Hepatocyte (in vitro differentiated cells): ENCODE data around the gene C10orf105. TPM values are rescaled to one million over a fixed set of nuclear protein-coding genes. Genes with fewer than 3 reads are reported as not detected.

ENCODE experiments used
- DNase-seq: peaks from one replicate; pipeline ENCODE4 v3.0.0-alpha.2; 2016; ENCODE audit warnings: low spot score
- H2AFZ ChIP-seq: fragments of 200-600 bp; sonication (generic); 2 replicates; pipeline ENCODE4 v1.6.0; 2016; ENCODE audit warnings: antibody characterized with exemption, mild to moderate bottlenecking
- H3K27ac ChIP-seq: fragments of 200-600 bp; sonication (generic); 2 replicates; pipeline ENCODE4 v1.5.1; 2016; ENCODE audit warnings: mild to moderate bottlenecking
- H3K27me3 ChIP-seq: fragments of 200-600 bp; sonication (generic); 2 replicates; pipeline ENCODE4 v1.6.1; 2016
- H3K36me3 ChIP-seq: fragments of 200-600 bp; sonication (generic); replicated peaks from 2 replicates; pipeline ENCODE4 v1.5.1; 2016; ENCODE audit warnings: low read depth; ENCODE audit not compliant: insufficient read depth
- H3K4me1 ChIP-seq: fragments of 200-600 bp; sonication (generic); 2 replicates; pipeline ENCODE4 v1.5.1; 2016; ENCODE audit warnings: mild to moderate bottlenecking, moderate library complexity; ENCODE audit not compliant: insufficient read depth
- H3K4me2 ChIP-seq: fragments of 200-600 bp; sonication (generic); 2 replicates; pipeline ENCODE4 v1.6.0; 2016
- H3K4me3 ChIP-seq: fragments of 200-600 bp; sonication (generic); 2 replicates; pipeline ENCODE4 v1.5.1; 2016; ENCODE audit warnings: mild to moderate bottlenecking
- H3K79me2 ChIP-seq: fragments of 200-600 bp; sonication (generic); 2 replicates; pipeline ENCODE4 v1.6.0; 2017; ENCODE audit warnings: mild to moderate bottlenecking
- H3K9me2 ChIP-seq: fragments of 200-600 bp; sonication (generic); replicated peaks from 2 replicates; pipeline ENCODE4 v1.6.0; 2017; ENCODE audit warnings: mild to moderate bottlenecking; ENCODE audit not compliant: insufficient read depth
- H3K9me3 ChIP-seq: fragments of 200-600 bp; sonication (generic); 2 replicates; pipeline ENCODE4 v1.5.1; 2016; ENCODE audit warnings: low read depth, mild to moderate bottlenecking
- H4K20me1 ChIP-seq: fragments of 200-600 bp; sonication (generic); 2 replicates; pipeline ENCODE4 v1.6.0; 2016; ENCODE audit warnings: mild to moderate bottlenecking; ENCODE audit not compliant: insufficient read depth, poor library complexity, severe bottlenecking
- EZH2 ChIP-seq: fragments of 200-600 bp; sonication (generic); IDR thresholded peaks from 2 replicates; pipeline ENCODE4 v1.6.1; 2016; ENCODE audit warnings: antibody characterized with exemption, mild to moderate bottlenecking, borderline replicate concordance
- EZH2phosphoT487 ChIP-seq: fragments of 200-600 bp; sonication (generic); IDR thresholded peaks from one replicate; pipeline ENCODE4 v1.6.1; 2018; ENCODE audit warnings: antibody characterized with exemption, mild to moderate bottlenecking, low read depth, moderate library complexity; ENCODE audit not compliant: unreplicated experiment, severe bottlenecking
- WGBS: methylation state at CpG from one replicate; pipeline ENCODE4 v1.1.6; 2016; ENCODE audit warnings: low lambda C conversion rate; ENCODE audit errors: missing lambda C conversion rate; 5-methylcytosine and 5-hydroxymethylcytosine counted together
- polyA plus RNA-seq: library from polyadenylated mRNA; unstranded; fragments of >200 nt; fragmentation: Nextera tagmentation; extraction: Ambion mirVana; gene quantifications from 2 replicates; pipeline ENCODE4 v1.2.1, GENCODE V29; 2016
- total RNA-seq: library from RNA; depleted of rRNA; stranded (reverse); fragments of >200 nt; gene quantifications from 2 replicates; pipeline ENCODE4 v1.2.3, GENCODE V29; 2014
- TF ChIP-seq, protein P1 (sequence below): fragments of 200-600 bp; sonication (generic); IDR thresholded peaks from 2 replicates; pipeline ENCODE4 v1.5.1; 2016; ENCODE audit warnings: antibody characterized with exemption, mild to moderate bottlenecking; ENCODE audit not compliant: poor library complexity

Gene C10orf105
- total and polyA plus RNA-seq, 2 experiments from 2014 or later: not detected

DNA sequence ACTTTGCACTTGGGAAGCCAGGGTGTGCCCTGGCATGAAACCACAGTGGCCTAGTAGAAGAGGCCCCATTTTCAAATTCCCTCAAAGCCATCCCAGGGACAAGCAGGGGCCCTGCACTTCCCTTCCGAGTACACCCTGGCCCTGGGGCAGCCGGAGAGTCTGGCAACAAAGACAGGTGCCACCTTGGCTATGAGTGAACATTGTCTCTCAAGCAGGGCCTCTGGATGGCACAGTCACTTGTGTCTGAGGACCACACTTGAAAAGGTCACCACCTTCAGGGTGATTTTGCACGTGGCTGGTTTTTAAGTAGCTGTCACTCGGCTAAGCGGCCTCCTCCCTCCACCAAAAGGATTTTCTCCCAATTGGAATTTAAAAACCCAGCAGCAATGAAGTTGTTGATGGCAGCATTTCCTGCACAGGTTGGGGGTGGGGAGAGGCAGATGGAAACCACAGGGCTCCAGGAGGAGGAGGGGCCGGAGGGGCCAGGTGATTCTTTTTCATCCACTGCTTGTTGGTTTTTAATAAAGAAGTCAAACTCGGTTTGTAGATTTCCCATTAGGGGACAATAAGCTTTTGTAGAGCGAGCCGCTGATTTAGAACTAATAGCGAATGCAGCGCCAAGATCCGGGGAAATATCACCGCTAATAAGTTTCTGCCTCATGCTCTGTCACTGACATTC is 33.9 kb downstream of the C10orf105 start:
- 75% methylated on average over 13 of the region's 13 CpGs for WGBS
- TF ChIP-seq, protein P1, sequence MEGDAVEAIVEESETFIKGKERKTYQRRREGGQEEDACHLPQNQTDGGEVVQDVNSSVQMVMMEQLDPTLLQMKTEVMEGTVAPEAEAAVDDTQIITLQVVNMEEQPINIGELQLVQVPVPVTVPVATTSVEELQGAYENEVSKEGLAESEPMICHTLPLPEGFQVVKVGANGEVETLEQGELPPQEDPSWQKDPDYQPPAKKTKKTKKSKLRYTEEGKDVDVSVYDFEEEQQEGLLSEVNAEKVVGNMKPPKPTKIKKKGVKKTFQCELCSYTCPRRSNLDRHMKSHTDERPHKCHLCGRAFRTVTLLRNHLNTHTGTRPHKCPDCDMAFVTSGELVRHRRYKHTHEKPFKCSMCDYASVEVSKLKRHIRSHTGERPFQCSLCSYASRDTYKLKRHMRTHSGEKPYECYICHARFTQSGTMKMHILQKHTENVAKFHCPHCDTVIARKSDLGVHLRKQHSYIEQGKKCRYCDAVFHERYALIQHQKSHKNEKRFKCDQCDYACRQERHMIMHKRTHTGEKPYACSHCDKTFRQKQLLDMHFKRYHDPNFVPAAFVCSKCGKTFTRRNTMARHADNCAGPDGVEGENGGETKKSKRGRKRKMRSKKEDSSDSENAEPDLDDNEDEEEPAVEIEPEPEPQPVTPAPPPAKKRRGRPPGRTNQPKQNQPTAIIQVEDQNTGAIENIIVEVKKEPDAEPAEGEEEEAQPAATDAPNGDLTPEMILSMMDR: no peak
- TF ChIP-seq EZH2phosphoT487: no peak
- no peak for TF ChIP-seq EZH2

DNA sequence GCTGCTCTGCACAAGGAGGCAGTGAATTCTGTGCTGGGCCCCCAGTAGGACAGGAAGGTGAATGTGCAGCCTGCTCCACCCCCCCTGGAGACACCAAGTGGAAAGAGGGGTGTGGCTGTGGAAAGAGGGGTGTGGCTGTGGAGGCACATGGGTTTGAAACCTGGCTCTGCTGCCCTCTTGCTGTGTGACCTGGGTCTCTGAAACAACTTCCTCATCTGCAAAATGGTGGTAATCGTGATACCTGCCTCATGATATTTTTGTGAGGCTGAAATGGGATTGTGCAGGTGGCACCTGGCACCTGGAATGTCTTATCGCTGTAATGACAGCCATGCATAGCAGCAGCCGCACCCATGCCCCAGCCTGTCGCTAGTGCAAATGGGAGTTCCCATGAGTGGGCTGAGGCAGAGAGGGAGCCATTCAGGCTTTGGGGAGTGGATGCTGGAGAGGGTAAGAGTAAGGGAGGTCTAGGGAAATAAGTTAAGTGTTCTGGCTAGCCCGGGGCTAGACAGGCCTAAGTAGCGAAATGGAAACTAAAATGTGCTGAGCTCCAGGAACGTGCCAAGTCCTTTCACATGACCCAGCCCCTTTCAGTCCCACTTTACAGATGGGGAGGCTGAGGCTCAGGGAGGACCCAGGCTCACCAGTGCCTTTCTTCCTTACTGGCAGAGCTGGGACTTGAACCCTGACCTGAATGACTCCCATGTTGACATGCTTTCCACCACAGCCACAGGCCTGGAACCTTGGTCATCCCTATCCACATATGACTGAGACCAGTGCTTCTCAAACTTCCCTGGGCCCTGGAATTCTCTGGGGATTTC is 35.0 kb downstream of the C10orf105 start:
- Histone ChIP-seq H3K9me3 (no peaks in the 10 kb centered on the region), H4K20me1 (no peaks in the 10 kb centered on the region), H3K4me1 (no peaks in the 10 kb centered on the region), H3K79me2 (no peaks in the 10 kb centered on the region), H2AFZ (no peak overlapping the region), H3K27ac (no peak overlapping the region), H3K4me2 (no peak overlapping the region), H3K36me3 (no peaks in the 10 kb centered on the region), H3K4me3 (no peak overlapping the region), H3K9me2 (no peaks in the 10 kb centered on the region), H3K27me3 (peaks cover 4% of the 10 kb centered on the region)
- DNase-seq: no peak
- WGBS: 85% methylated on average over 7 of the region's 7 CpGs
- TF ChIP-seq EZH2phosphoT487: no peak
- TF ChIP-seq EZH2: no peak
- TF ChIP-seq, protein P1: no peak

More for the DNA sequence above, 33.9 kb downstream of the C10orf105 start:
- no peaks in the 10 kb centered on the region for H3K9me2 ChIP-seq
- no peaks in the 10 kb centered on the region for H3K36me3 ChIP-seq
- H3K4me1 ChIP-seq: no peaks in the 10 kb centered on the region
- H3K27ac ChIP-seq: no peak overlapping the region
- H3K79me2 ChIP-seq: no peaks in the 10 kb centered on the region
- H3K4me2 ChIP-seq: no peak overlapping the region
- no peak for DNase-seq
- no peak overlapping the region for H3K4me3 ChIP-seq
- no peaks in the 10 kb centered on the region for H4K20me1 ChIP-seq
- H3K27me3 ChIP-seq: peaks cover 4% of the 10 kb centered on the region
- no peaks in the 10 kb centered on the region for H3K9me3 ChIP-seq
- H2AFZ ChIP-seq: no peak overlapping the region

DNA sequence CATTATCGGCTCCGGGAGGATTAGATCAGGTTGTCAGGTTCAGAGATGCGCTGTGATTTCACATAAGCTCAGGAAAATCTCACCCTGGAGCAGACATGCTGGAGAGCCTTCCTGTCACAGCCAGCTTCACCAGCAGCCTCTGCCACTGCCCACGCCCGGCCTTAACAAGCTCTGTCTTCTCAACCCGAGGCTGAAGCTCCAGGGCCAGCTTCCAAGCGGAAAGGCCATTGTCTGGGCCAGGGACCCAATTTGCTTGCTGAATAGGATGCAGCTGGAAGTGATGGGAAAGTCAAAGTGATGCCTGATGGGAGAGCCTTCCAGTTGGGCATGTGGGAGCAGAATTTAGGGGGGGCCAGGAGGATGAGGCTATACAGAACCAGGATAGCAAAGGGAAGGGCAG is 36.3 kb downstream of the C10orf105 start:
- no peaks in the 10 kb centered on the region for H3K9me3 ChIP-seq
- no peak for DNase-seq
- H3K4me1 ChIP-seq: no peaks in the 10 kb centered on the region
- H3K27me3 ChIP-seq: peaks cover 4% of the 10 kb centered on the region
- H3K36me3 ChIP-seq: no peaks in the 10 kb centered on the region
- H2AFZ ChIP-seq: no peak overlapping the region
- H3K27ac ChIP-seq: no peak overlapping the region
- TF ChIP-seq EZH2phosphoT487 (no peak), EZH2 (no peak)
- TF ChIP-seq, protein P1: no peak
- H3K4me3 ChIP-seq: no peak overlapping the region
- H4K20me1 ChIP-seq: no peaks in the 10 kb centered on the region
- H3K9me2 ChIP-seq: no peaks in the 10 kb centered on the region
- H3K79me2 ChIP-seq: no peaks in the 10 kb centered on the region
- 84% methylated on average over 7 of the region's 7 CpGs for WGBS
- H3K4me2 ChIP-seq: no peak overlapping the region
